Activated CD8-positive, alpha-beta memory T cell treated with anti-CD3 and anti-CD28 coated beads, Interleukin-2, amount 50 U/mL, for 4 hours (primary cell): Measurements from ENCODE around the gene CKS1B.

ENCODE experiments used
- DNase-seq: peaks from one replicate; pipeline ENCODE4 v3.0.0-alpha.2; 2020

CKS1B gene

GRCh38 chr1:154945962-154946850 lies 28.3 kb upstream of the CKS1B start:
- DNase-seq, result no peak

- no peak for DNase-seq
Observed at GRCh38 chr1:154948079-154948478, 26.4 kb upstream of the CKS1B start.

DNA sequence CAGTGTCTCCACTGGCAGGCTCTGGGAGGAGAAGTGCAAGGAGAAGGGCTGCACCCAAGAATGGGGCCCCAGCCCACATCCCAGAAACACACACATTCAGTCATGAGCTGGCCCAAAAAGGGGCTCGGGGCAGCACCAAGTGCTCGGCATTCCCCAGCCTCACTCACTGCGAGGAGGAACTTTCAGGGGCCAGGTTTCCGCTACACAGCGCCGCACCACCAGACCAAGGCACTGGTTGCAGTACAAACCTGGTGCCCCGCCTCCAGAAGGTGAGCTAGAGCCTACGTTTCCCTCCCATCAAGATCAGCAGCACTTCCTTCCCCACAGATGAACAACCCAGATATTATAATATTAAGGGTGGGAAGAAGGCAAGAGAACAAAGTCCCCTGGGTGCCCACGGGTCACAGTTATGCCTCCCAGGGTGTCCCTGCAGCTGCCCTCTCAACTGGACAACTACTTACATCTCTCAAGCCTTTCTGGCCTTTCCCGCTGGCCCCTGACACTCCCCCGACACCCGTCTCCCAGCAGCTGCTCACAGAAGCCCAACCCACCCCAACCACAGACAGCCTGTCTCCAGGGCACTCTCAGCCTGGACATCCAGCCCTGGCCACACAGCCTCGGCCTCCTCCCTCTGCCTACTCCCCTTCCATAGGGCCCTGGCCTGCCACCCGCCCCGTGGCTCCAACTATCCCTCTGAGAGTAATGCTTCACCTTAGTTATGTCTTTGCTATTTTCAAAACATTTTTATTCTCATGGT lies 22.4 kb upstream of the CKS1B start:
- DNase-seq, result peak; percentile 58

DNA sequence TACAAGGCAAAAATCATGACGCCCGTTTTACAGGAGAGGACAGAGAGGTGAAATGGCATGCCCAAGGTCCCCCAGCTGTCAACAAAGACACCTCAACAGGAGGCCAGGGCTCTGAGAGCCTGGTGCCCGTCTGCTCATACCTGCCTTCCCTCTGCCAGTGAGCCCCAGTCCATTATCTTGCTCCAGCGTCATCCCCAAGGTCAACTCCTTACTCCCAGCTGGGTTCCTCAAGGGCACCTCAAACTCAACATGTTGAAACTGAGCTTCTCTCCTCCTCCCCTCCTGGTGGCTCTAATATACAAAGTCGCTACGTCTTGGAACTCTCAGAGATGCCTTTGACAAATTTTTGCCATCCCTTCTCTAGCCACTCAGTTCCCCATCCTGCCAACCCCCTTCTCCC lies 21.8 kb upstream of the CKS1B start:
- no peak for DNase-seq

GRCh38 chr1:154953611-154954038 lies 20.9 kb upstream of the CKS1B start:
- DNase-seq, result no peak

DNA sequence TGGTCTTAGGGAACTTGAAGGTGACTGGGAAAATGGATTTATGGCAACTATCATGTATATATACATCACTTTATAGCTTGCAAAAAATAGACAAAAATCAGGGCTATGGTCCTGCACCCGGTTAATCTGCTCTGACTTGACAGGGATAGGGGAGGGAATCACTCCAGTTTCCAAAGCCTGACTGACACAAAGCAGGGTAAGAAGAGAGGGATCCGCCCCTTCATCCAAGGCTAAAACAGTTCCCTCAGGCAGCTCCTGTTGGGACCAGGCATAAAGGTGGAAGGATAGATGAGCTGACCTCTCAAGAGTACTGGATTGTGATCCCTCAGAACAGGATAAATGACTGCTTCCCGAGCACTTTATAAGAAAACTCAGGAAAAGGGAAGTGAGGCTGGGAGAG lies 19.9 kb upstream of the CKS1B start:
- DNase-seq, result no peak

- DNase-seq, result peak; percentile 80
Observed at GRCh38 chr1:154955039-154955717, 19.3 kb upstream of the CKS1B start.

DNA sequence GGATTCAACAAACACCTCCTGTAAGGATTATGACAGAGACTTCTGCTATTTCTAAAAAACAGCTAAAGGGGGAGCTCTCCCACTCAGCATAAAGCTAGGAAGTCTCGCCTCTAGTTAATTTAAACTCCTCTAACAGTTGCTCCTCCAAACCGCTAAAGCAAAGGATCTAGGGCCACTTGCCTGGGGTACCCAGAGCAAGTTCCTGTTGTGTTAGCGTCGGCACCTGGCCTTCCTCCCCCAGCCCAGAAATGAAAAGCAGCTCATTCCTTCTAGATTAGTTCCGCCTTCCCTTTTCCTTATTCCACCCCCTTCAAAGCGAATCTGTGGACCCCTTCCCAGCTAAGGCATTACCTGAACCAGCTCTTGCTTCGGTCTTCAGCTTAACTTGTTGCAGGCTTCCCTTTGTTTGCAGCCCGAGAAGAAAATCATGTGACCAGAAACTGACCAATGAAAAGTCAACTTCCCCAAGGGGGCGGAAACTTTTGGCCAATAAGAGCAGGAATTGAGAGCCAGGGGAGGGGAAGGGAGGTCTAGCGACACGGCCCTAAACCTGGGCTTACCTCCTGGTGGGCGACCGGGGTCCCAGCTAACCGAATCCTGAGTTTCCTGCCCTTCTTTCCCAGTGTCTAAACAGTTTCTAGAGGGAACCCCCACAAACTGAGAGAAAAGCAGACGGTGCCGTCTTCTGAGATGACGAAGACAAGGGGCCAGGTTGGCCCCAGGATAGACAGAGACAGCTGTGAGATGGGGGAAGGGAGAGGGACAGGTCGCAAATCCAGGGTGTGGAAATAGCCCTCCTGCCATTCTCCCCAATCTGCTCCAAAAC lies 18.6 kb upstream of the CKS1B start, which contains the start of gene PBXIP1:
PBXIP1 (minus strand) TSS at position 382 of the 826 bp plus-strand sequence. CDS start 2,378 bp downstream, outside the sequence.
- peak; percentile 71 for DNase-seq

- DNase-seq, result no peak
Observed at GRCh38 chr1:154956544-154956941, 17.9 kb upstream of the CKS1B start.

GRCh38 chr1:154957091-154957657 lies 17.3 kb upstream of the CKS1B start:
- no peak for DNase-seq

DNA sequence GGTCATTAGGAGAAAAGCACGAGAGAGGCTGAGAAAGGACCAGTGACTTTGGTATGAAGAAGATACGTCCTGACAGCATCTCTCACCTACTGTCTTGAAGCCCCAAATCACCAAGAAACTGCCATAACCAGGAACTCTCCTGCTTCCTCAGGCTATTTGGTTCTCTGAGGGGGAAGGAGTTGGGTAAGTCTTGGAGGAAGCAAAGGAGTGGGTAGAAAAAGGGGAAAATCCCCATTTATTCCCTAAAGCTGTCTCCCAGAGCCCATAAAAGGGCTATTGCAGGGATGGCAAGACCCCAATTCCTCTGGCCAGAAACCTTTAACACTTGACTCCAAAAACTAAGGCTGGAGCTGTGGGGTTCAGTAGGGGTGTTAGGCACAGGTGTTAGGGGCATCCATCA lies 16.4 kb upstream of the CKS1B start:
- DNase-seq, result no peak

GRCh38 chr1:154958681-154959425 lies 15.6 kb upstream of the CKS1B start:
- no peak for DNase-seq

GRCh38 chr1:154959426-154959780 lies 15.1 kb upstream of the CKS1B start:
- no peak for DNase-seq

GRCh38 chr1:154960446-154961136 lies 13.9 kb upstream of the CKS1B start:
- no peak for DNase-seq

DNA sequence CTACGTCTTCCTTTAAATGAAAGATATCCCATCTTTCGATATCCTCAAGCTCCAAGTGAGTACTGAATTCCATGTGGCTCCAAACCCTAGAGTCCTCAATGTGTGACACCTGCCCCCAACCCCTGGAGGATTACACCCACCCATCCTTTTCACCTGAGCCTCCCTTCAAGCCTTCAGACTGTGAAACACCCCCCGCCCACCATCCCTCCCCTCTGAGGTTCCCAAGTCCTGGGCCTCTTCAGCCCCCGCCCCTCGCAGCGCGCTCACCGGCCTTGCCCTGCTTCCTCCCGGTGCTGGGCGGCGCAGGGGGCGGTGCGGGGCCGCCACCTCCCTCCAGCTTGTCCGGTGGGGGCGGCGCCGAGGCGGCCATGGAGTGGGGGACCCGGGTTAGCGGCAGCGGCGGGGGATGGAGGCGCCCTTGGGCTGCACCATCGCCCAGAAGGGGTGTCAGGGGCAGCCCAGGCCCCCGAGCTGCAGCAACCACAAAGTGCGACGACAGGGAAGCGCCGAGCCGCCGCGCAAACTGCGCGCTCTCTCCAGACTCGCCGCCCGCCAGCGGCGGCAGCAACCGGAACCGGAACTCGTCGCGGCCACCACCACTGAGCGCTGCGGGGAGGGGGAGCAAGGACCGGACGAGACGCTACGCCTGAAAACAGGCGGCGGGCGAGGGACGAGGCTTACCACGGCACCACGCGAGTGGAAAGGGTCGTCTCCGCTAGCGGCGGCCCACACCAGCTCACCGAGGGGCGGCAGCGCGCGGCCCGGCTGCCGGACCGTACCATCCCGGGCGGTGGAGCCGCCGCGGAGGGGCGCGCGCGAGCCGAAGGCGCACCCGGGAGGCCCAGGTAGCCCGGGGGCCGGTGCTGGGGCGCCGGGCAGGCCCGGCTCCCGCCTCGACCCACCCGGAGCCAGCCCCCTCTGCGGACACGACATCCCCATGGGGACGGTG lies 13.0 kb upstream of the CKS1B start, which contains the start of gene PYGO2:
PYGO2 (minus strand) TSS at position 576 of the 949 bp plus-strand sequence; CDS start at position 370, 206 bp downstream.
- peak; percentile 79 for DNase-seq

GRCh38 chr1:154962156-154962749 lies 12.2 kb upstream of the CKS1B start:
- no peak for DNase-seq

- no peak for DNase-seq
Observed at GRCh38 chr1:154962795-154963330, 11.6 kb upstream of the CKS1B start.

DNA sequence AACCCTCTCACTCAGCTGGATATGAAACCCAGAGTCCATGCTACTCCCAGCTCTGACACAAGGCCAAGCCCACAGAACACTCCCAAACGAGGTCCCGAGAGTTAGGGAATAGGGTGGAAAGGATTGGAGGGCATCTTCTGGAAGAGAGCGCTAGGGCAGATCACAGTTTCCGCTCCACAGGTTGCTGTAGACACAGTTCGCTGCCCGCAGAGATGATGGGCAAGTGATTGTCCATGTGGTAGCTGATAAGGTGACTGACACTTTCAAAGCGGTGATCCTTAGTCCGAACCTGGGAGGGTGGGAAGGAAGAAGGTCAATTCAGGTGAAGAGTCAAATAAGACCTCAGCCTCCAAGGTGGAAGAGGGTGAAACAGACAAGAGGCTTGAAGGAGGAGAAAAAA lies 10.8 kb upstream of the CKS1B start:
- DNase-seq, result no peak

GRCh38 chr1:154964359-154964758 lies 10.1 kb upstream of the CKS1B start:
- DNase-seq, result no peak
